CD4-positive, alpha-beta T cell treated with Interleukin-17A for 1 hour (primary cell): ENCODE data around the gene PRM2.

Source experiments
- DNase-seq: peaks from one replicate; pipeline ENCODE4 v3.0.0-alpha.2; 2020

The PRM2 gene

DNA sequence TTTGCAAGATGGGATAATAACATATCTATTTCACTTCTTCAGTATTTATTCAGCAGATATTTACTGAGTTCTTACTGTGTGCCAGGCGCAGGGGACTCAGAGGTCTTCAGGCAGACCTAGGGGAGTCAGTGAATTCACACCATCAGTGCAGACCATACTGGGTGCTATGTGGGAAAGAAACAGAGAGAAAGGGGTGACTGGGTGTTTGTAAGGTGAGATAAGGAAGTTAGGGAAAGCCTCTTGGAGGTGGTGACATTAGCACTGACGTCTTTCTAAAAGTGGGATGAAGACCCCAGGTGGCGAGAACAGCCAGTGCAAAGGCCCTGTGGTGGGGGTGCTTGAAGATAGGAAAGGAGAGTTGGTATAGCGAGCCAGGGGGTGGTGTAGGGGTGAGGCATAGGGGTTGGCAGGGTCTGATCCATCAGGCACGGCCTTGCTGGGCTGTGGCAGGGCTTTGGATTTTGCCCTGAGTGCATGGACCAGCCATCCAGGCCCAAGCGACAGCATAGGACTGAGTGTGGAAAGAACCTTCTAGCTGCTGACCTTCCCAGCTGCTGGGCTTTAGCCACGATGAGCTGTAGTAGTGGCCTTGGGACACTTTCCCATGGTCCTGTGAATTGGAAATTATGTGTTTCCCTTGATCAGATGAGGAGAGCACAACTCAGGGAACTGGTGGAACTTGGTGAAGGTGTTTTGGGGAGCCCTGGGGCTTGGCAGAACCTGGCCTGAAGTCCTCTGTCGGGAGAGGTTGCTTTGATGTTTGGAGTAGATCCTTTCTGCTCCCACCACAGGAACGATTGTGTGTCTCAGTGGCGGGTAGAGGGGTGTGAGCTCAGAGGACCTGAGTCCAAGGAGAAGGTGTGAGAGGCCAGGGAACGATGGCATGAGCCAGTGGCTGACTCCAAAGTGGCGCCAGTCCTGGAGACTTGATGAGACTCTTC lies 16.4 kb downstream of the PRM2 start:
- no peak for DNase-seq

DNA sequence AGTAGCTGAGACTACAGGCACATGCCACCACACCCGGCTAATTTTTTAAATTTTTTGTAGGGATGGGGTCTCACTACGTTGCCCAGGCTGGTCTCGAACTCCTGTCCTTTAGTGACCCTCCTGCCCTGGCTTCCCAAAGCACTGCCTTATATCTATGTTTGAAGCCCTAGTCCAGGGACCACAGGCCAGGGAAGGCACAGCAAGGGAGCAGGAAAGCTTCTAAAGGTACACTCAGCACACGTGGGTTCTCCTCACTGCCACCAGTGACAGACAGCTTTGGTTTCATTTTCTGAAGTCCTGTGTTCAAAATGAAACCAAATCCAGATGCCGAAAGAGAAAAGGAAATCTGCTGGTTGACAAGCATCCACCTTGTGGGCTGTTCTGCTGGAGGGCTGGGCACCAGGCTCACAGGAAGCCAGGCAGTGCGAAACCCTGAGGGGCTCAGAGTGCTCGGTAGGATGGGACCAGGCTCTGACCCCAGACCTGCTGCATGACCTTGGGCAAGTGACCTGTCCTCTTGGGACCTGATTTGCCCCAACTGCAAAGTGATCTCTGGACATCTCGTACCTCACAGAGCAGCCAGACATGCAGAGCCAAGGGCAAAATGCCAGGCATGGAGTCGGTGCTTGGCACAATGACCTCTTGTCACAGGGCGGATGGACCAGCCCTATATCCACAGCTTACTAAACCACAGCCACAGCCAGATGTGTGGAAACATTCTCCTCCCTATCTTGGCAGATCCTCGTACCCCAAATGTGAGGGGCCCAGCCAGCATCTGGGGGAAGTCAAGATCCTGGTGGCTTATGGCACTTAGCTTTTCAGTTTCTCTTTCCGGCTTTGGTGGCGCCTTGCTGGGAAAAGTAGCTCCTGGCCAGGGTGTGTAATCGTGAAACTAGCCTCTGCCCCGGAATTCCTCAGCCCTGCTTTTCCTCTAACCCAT lies 17.5 kb downstream of the PRM2 start:
- peak; percentile 71 for DNase-seq

DNA sequence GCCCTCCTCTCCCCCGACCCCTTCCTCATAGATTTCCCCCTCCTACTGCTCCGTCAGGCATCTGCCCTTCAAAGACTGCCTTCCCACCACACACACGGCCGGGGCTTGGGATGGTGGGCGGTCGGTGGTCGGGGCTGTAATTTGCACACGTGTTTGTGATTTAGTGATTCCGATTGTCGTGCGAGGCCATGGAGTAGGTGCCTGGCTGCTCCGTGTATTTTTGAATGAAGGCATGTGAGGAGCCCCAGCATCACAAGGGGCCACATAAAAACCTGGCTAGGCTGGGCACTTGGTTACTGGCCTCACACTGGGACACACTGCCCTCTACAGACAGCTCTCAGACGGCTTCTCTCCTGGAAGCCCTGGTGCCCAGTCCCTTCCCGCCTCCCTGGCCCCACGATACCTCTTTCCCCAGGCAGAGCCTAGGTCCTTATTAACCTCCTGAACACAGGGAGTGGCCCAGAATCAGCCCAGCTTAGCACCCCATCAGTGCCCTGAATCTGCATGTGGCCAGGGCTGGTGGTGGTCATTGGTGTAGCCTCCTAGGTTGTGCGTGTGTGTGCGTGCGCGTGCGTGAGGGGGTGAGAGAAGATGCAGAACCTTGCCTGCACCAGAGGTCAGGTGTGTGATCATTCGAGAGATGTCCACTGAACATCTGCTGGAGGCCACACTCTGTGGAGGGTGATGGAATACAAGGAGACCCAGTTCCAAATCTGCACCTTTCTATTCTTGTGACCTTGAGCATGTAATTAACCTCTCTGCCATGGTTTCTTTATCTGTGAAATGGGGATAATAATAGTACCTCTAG lies 18.9 kb downstream of the PRM2 start:
- peak; percentile 72 for DNase-seq

DNA sequence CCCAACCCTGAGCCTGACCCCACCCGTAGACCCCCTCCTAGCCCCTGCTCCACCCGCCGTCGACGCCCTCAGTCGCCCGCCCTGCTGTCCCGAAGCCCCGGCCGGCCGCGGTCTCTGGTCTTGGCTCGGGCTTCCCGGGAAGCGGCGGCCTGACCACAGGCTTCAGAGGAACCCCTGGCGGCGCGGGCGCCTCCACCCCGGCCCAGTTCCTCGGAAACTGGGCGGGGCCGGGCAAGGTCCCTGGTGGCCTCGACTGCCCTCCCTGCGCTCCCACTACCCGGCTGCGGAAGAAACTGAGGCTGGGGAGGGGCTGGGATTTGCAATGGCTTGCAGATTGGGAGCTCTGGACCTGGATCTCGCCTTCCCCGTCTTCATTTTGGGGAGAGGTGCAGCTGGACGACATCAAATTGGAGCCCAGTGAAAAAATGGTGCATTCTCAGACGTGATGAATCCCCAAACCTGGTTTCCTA lies 19.6 kb downstream of the PRM2 start:
- no peak for DNase-seq

DNA sequence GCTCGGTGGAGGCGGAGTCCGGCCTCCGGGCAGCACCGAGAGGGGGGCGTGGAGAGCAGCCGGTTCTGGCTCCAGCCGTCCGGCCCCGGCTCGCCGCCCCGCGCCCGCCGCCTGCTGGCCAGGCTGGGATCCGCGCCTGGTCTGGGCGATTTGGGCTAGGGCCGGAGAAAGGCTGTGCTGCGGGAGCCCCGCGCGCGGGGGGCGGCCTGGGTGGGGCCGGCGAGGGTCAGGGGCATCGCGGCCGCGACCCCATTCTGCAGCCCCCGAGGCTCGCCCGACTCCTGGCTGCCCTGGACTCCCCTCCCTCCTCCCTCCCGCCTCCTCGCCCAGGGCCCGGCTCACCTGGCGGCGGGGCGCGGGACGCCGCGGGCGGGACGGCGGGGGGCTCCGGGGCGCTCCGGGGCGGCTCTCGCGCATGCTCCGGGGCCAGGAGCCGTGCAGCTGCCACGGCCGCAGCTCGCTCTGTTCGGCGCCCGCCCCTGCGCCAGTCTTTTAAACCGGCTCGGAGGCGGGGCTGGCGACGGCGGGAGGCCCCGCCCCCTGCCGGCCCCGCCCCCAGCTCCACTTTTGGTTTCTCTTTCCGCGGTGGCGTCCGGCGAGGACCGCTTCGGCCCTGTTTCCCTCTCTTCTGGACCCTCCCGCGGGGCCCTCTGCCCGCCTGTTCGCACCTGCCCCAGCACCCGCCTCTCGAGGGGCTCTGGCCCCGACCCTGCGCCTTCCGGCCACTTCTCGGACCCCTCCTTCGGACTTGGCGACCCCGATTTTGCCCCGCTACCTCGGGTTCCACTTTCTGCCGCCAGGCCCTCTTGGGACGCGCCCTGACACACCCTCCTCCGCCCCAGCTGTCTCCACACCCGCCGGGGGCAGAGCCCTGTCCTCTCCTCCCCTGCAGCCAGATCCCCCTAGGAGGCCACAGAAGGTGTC lies 20.3 kb downstream of the PRM2 start, which contains the start of gene SOCS1:
TSS of gene SOCS1 (minus strand) at position 468 of the 924 bp plus-strand sequence. CDS start 726 bp downstream, outside the sequence.
- peak; percentile 89 for DNase-seq

DNA sequence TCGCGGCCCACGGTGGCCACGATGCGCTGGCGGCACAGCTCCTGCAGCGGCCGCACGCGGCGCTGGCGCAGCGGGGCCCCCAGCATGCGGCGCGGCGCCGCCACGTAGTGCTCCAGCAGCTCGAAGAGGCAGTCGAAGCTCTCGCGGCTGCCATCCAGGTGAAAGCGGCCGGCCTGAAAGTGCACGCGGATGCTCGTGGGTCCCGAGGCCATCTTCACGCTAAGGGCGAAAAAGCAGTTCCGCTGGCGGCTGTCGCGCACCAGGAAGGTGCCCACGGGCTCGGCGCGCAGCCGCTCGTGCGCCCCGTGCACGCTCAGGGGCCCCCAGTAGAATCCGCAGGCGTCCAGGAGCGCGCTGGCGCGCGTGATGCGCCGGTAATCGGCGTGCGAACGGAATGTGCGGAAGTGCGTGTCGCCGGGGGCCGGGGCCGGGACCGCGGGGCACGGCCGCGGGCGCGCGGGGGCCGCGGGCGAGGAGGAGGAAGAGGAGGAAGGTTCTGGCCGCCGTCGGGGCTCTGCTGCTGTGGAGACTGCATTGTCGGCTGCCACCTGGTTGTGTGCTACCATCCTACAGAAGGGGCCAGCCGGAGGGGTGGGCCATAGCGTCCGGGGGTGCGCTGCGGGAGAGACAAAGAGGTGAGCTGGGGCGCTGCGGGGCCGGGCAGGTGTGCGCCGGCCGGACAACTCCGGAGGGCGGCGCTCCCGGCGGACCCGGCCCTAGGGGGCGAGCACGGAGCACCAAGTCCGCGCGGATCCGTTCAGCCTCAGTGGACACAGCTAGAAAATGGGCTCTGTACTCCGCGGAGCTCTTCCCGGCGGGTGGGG lies 21.2 kb downstream of the PRM2 start:
- peak; percentile 68 for DNase-seq

DNA sequence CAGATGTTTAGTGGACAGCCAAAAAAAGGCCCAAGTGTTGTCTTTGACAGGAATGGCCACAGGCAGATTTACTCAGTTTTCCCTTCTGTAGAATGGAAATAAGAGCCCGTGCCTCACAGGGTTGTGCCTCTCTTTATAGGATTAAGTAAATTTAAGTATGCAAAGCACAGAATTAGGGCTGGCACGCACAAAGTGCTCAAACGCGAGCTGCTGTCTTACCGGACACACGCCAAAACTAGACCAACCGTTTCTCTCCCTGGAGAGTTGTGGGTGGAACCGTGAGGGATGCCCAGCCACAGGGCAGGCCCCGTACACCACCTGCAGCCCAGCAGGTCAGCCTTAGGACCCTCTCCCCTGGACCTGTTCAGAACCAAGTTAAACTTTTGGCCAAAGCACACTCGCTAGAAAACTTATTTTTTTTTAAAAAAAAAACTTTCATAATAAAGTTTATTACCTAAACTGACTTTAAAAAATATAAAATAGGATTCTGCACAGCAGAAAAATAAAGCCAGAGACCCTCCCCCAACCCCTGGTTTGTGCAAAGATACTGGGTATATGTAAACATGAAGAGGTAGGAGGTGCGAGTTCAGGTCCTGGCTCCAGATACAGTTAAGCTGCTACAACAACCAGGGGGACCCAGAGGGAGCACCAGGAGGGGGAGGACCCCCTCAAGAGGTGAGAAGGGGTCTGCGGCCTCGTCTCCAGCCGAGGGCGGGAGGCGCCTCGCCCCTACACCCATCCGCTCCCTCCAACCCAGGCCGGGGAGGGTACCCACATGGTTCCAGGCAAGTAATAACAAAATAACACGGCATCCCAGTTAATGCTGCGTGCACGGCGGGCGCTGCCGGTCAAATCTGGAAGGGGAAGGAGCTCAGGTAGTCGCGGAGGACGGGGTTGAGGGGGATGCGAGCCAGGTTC lies 22.0 kb downstream of the PRM2 start:
- no peak for DNase-seq

DNA sequence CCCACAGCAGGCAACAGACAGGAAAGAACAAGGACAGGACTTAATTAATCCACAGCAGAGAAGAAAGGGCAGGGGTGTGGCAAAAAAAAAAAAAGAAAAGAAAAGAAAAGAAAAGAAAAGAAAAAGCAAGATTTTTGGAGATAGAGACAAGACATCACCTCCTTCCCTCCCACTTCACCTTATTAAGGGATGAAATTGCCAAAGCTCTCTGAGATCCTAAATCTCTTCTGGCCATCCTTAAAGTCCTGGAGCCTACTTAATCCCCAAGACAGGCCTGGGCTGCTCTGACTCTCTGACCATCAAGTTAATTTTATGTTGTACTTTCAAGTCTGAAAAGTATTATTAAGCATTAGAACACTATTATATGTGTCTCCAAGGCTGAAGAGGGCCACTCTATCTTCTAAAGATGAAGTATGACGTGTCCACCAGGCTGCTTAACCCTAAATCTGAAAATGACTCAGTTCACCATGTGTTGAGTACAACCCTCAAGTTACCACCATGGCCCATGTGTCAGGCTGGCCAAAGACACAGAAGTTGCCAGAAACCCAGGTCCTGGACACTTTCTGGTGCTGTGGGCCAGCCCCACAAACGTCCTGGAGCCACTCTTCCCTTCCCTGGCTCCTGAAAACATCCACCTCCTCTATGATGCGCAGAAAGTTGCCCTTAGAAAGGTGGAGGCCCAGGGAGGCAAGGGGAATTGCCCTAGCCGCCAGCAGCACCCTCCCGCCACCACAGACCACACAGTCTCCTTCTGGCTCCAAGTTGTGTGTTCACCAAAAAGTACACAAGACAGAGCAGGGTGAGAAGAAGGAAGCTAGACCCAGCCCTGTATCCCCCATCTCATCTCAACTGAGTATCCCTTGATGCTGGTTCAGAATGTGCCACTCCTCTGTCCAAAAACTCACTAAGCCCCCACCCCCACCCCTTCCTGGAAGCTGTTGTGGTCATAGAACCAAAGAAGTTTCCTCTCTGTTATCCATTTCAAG lies 23.0 kb downstream of the PRM2 start:
- DNase-seq = peak; percentile 70

DNA sequence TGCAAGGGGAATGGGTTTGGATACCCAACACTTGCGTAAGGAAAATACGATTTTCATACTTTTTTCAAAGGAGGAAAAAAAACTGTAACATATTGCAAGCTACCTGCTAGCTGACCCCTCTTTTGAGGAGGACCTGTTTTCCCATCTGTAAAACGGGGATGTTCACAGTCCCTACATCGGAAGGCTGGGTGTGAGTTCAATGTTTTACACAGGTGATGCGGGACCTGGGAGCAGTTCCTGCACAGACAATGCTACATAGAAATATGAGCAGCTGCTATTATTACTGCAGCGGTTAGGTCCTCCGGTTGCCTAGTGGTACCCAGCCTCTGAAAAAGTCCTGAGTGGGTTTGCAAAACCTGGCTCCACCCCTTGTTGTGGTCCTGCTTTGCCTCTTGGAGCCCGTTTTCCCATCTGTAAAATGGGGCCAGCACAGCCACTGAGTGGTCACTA lies 23.8 kb downstream of the PRM2 start:
- no peak for DNase-seq

DNA sequence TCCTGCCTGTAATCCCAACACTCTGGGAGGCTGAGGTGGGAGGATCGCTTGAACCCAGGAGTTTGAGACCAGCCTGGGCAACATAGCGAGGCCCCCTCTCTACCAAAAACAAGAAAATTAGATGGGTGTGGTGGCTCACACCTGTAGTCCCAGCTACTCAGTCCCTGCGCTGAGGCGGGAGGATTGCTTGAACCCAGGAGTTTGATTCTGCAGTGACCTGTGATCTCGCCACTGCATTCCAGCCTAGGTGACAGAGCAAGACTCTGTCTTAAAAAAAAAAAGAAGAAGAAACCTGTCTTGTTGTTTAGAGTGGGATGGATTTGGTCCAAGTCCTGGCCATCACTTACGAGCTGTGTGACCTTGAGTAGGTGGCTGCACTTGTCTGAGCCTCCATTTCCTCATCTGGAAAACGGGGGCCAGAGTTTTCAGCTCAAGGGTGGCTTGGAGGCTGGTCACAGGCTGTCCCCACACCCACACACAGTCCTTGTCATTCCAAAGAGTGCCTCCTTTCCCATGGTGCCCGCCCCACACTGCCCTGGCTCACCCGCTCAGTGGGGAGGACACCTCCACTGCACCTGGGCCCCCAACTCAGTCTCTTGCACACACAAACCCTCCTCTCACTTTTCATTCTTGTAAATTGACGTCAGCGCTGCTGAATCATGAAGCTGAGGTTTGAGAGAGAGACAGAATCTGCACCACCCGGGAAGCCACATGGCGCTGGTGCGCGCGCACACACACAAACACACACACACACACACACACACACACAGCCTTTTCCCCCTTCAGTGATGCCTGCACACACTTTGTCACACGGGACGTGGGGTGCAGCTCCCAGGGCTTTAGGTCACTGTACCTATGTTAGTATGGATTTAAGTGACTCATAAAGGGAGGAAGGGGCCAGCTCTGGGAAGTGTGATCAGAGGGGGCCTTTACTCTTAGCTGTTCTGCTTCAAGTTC lies 24.5 kb downstream of the PRM2 start:
- DNase-seq = peak; percentile 81

DNA sequence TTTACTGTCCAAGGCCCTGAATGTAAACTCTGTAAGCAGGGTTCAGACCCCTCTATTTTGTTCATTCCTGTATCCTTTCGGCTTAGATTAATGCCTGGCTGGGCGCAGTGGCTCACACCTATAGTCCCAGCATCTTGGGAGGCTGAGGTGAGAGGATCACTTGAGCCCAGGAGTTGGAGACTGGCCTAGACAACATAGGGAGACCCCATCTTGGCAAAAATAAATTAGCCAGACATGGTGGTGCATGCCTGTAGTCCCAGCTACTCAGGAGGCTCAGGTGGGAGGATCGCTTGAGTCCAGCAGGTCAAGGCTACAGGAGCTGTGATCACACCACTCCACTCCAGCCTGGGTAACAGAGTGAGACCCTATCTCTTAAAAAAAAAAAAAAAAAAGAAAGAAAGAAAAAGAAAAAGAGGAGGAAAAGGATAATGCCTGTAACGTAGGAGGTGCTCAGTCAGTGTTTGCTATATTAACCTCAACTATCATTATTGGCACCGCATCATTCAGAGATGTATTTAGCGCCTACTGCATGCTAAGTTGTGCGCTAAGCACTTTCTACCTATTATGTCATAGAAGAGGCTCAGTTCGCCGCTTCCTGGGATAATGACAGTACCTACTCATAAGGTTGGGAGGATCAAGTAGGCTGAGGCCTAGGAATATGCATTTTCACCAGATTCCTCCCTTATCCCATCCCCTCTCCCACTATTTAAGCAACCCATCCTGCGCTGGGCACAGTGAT lies 25.3 kb downstream of the PRM2 start:
- DNase-seq = no peak

DNA sequence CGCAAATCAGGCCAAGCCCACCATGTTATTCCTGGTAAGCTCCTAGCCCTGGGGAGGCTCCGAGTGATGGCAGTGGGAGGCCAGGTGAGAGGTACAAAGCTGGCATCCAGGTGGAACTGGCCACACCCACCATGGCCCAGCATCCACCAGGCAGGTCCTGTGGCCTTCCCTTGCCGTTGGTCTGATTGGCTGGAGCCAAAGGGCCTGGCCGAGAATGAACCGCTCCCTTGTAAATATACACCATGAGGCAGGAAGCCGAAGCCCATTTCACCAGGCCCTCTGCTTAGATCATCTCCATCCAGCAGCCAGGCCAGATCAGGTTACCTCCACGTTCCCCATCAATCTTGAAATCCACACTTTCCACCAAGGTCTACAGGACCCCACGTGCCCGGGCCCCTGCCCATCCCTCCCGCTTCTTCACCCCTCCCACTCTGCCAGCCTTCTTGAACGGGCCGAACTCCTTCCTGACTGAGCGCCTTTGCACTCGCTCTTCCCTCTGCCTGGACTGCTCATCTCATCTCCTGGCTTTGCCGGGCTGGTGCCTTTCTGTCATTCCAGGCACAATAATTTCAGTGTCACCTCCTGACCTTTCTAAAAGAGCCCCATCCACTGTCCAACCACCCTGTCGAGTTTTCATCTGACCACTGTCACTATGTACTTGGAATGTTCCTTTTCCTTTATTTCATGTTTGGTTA lies 26.0 kb downstream of the PRM2 start:
- DNase-seq = no peak

DNA sequence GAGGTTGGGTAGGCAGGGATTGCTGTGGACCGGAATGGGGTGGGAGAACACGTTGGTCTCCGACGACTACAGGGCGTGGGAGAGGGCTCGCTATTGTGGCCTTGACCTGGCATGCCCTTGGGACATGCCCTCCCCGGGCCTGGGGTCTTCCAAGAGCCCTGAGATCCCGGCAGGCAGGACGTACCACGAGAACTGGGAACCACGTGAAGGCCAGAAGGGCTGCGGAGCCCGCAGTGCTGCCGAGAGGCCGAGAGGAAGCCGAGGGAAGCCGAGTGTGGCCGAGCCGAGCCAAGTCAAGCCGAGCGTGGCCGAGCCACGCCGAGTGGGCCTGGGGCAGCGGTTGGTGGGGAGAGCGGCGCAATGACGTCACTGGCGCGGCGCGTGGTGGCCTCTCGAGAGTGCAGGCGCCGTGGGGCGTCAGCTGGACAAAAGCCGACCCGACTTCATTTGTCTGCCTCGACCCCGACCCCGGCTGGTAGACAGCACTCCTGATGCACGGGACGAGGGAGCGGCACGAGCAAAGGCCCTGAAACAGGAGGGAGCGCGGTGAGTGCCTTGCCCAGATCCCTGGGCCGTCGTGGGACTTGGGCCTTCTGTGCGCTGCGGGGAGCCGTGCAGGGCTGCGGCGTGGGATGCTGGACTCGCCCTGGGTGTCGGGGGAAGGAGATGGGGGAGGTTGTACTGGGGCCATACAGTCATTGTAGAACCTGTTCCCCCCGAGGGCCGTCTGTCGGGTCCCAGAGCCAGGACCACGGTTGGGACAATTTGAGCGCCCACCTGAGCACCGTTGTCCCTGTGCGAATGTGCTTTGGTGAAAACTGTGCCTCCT lies 26.8 kb downstream of the PRM2 start:
- DNase-seq = no peak

DNA sequence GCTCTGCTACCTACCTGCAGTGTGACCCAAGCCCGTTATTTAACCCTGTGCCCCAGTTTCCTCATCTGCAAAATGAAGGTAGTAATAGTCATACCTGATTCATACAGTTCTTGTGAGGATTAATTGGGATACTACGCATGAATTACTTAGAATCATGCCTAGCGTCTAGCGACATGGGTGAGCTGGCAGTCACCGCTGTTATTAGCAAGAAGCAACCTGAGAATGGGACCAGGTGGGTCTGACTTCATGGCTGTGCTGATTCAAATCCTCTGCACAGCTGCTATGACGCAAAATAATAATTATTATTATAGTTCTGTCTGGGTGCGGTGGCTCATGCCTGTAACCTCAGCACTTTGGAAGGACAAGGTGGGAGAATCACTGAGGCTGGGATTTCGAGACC lies 28.1 kb downstream of the PRM2 start:
- DNase-seq = no peak
